RWPE2 (cell line): ENCODE results near the gene MXD1.

ENCODE experiments used
- ATAC-seq: fragments of 200-7000 bp; cut with Tn5 transposase; 3 replicates; pipeline ENCODE4 v1.9.1; 2021; ENCODE audit warnings: low read depth
- DNase-seq: peaks from one replicate; pipeline ENCODE4 v3.0.0-alpha.2; 2020; ENCODE audit warnings: low spot score
- H3K27ac ChIP-seq: fragments of 450-650 bp; 2 replicates; pipeline ENCODE4 v1.5.1; 2017; ENCODE audit warnings: mild to moderate bottlenecking; ENCODE audit not compliant: poor library complexity, severe bottlenecking
- H3K27me3 ChIP-seq: fragments of 250-450 bp; sonication (Bioruptor Pico); 2 replicates; pipeline ENCODE4 v1.5.1; 2021; ENCODE audit warnings: mild to moderate bottlenecking, moderate library complexity; ENCODE audit not compliant: insufficient read depth, poor library complexity, severe bottlenecking
- H3K36me3 ChIP-seq: fragments of 250-450 bp; sonication (Bioruptor Pico); 2 replicates; pipeline ENCODE4 v1.5.1; 2020; ENCODE audit warnings: low read depth, mild to moderate bottlenecking, moderate library complexity
- H3K4me1 ChIP-seq: fragments of 250-450 bp; sonication (Bioruptor Pico); 2 replicates; pipeline ENCODE4 v1.5.1; 2021; ENCODE audit warnings: mild to moderate bottlenecking, moderate library complexity; ENCODE audit not compliant: insufficient read depth, poor library complexity, severe bottlenecking
- H3K4me3 ChIP-seq: fragments of 250-450 bp; sonication (Bioruptor Pico); 2 replicates; pipeline ENCODE4 v1.5.1; 2021; ENCODE audit warnings: mild to moderate bottlenecking, moderate library complexity; ENCODE audit not compliant: severe bottlenecking
- H3K9me3 ChIP-seq: fragments of 250-450 bp; sonication (Bioruptor Pico); 2 replicates; pipeline ENCODE4 v1.5.1; 2021; ENCODE audit warnings: mild to moderate bottlenecking, moderate library complexity; ENCODE audit not compliant: severe bottlenecking
- TF ChIP-seq, protein P1 (sequence below): fragments of 450-650 bp; IDR thresholded peaks from one replicate; pipeline ENCODE4 v1.5.1; 2017; ENCODE audit warnings: mild to moderate bottlenecking, moderate library complexity; ENCODE audit not compliant: poor library complexity, severe bottlenecking

Gene MXD1

DNA sequence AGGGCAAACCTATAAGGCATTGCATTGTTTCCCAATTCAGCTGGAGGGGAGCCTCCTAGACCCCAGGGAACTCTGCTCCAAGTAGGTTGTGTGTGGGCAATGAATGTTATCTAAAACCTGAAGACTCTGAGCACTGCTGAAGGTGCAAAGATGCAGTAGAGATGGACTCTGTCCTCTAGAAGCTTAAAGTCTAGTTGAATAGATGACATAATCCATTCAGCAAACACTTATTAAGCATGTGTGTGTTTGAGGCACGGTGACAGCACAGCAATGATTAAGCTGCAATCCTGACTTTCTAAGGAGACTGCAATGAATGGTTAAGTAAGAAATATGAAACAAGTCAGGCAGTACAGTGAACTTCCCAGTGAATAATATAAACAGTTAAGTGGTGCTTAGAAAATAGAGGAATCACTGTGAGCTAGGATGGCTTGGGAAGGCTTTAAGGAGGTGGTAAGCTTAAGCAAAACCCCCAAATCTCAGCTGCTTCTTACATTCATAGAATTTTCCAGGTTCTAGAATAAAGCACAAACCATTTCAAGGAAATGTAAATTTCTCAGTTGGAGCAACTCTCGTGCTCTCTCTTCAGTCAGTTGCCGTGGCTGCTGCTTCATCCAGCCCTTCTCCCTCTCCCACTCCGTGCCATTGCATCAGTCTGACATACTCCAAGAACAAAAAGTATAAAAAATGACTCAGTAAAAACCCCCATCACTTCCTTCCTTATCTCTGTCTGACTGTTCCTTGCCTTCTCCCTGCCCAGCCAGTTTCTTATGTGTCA, 19.1 kb downstream of the MXD1 start:
- H3K36me3 ChIP-seq = peaks cover 61% of the 10 kb centered on the region
- TF ChIP-seq, protein P1, sequence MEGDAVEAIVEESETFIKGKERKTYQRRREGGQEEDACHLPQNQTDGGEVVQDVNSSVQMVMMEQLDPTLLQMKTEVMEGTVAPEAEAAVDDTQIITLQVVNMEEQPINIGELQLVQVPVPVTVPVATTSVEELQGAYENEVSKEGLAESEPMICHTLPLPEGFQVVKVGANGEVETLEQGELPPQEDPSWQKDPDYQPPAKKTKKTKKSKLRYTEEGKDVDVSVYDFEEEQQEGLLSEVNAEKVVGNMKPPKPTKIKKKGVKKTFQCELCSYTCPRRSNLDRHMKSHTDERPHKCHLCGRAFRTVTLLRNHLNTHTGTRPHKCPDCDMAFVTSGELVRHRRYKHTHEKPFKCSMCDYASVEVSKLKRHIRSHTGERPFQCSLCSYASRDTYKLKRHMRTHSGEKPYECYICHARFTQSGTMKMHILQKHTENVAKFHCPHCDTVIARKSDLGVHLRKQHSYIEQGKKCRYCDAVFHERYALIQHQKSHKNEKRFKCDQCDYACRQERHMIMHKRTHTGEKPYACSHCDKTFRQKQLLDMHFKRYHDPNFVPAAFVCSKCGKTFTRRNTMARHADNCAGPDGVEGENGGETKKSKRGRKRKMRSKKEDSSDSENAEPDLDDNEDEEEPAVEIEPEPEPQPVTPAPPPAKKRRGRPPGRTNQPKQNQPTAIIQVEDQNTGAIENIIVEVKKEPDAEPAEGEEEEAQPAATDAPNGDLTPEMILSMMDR = no peak
- ATAC-seq = peak; percentile 97
- no peaks in the 10 kb centered on the region for H3K27me3 ChIP-seq
- H3K9me3 ChIP-seq = no peaks in the 10 kb centered on the region
- H3K27ac ChIP-seq = peak overlapping the region; percentile 78
- H3K4me3 ChIP-seq = no peak overlapping the region
- no peak for DNase-seq
- H3K4me1 ChIP-seq = peaks cover 32% of the 10 kb centered on the region

DNA sequence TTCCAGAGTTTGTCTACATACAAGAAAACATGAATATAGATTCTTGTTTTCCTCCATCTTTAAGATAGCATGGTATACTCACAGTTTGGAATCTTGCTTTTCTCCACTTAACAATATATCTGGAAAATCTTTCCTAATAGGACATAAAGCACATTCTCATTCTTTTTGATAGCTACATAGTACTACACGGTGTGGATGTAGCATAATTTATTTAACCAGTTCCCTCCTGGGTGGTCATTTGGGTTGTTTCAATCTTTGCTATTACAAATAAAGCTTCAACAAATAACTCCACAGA, 19.7 kb downstream of the MXD1 start:
- no peak for ATAC-seq
- Histone ChIP-seq H3K4me3 (no peak overlapping the region), H3K4me1 (peaks cover 32% of the 10 kb centered on the region), H3K9me3 (no peaks in the 10 kb centered on the region), H3K27ac (peak overlapping the region; percentile 78), H3K27me3 (no peaks in the 10 kb centered on the region), H3K36me3 (peaks cover 61% of the 10 kb centered on the region)
- TF ChIP-seq, protein P1 = no peak
- DNase-seq = no peak

DNA sequence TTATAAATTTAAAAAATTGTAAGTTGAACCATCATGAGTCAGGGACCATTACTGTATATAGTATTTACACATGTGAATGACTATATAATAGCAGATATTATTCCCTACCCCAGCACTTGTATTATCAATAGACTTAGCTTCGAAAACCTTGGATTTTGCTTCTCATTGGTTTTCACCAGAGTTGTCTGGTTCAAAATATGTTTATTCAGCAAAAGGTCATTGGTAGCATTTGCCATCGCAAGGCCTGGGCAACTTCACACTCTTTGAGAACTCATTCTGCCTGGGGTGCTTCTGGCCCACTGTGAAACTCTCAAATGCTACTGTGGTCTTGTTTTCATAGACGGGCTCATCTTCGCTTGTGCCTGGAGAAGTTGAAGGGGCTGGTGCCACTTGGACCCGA, 20.1 kb downstream of the MXD1 start:
- TF ChIP-seq, protein P1 = no peak
- Histone ChIP-seq H3K27me3 (no peaks in the 10 kb centered on the region), H3K9me3 (no peaks in the 10 kb centered on the region), H3K4me1 (peaks cover 32% of the 10 kb centered on the region), H3K36me3 (peaks cover 61% of the 10 kb centered on the region), H3K4me3 (no peak overlapping the region), H3K27ac (peak overlapping the region; percentile 78)
- no peak for DNase-seq
- ATAC-seq = no peak

DNA sequence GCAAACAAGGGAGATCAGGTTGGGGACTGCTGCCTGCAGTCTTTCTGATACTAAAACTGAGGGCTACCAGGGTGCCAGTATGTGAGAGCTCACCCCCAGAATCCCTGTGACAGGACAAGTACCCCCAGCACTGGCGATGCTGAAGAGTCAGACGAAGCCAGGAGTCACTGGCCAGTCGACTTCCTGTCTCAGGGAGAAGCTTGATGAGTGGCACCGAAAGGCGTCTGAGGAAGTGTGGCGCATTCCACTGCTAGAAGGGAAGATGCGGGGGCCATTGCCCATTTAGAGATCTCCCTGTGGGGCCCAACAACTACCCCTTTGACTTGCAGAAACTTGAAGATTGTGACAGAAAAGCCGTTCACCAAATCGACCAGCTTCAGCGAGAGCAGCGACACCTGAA, 22.0 kb downstream of the MXD1 start:
- no peak for DNase-seq

DNA sequence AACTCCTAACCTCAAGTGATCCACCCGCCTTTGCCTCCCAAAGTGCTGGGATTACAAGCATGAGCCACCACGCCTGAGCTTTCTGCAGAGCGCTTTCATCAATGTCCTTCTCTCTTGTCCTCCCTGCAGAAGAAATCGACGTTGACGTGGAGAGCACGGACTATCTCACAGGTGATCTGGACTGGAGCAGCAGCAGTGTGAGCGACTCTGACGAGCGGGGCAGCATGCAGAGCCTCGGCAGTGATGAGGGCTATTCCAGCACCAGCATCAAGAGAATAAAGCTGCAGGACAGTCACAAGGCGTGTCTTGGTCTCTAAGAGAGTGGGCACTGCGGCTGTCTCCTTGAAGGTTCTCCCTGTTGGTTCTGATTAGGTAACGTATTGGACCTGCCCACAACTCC, 23.1 kb downstream of the MXD1 start:
- Histone ChIP-seq H3K4me3 (no peak overlapping the region), H3K9me3 (no peaks in the 10 kb centered on the region), H3K27me3 (no peaks in the 10 kb centered on the region), H3K27ac (no peak overlapping the region), H3K36me3 (peaks cover 82% of the 10 kb centered on the region), H3K4me1 (peaks cover 23% of the 10 kb centered on the region)
- TF ChIP-seq, protein P1 = no peak
- ATAC-seq (no peak), DNase-seq (no peak)

More for the DNA sequence above, 22.0 kb downstream of the MXD1 start:
- Histone ChIP-seq H3K27me3 (no peaks in the 10 kb centered on the region), H3K27ac (no peak overlapping the region), H3K4me1 (peaks cover 29% of the 10 kb centered on the region), H3K9me3 (no peaks in the 10 kb centered on the region), H3K4me3 (no peak overlapping the region), H3K36me3 (peaks cover 74% of the 10 kb centered on the region)
- TF ChIP-seq, protein P1 = no peak
- ATAC-seq = no peak
